Measurements from ENCODE around the gene NHEJ1. TPM values are rescaled to one million over a fixed set of nuclear protein-coding genes. Genes with fewer than 3 reads are reported as not detected.

The NHEJ1 gene
- total RNA-seq, 1 donor from 2014 or later, result 13.1 TPM

DNA sequence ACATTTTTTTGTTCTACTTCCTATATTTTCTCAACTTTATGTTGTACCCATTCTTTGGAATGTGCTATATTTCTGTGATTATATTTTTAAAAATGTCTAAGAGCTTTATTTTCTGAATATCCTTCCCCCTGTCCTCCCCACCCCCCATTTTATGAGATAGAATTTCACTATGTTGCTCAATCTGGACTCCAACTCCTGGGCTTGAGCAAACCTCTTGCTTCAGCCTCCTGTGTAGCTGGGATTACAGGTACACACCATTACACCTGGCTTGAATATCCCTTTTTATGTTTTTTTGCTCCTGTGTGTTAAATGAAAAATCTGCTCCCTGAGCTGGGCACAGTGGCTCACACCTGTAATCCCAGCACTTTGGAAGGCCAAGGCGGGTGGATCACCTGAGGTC is 36.8 kb upstream of the NHEJ1 start:
- no peak for DNase-seq (ENCODE audit: low read depth)

DNA sequence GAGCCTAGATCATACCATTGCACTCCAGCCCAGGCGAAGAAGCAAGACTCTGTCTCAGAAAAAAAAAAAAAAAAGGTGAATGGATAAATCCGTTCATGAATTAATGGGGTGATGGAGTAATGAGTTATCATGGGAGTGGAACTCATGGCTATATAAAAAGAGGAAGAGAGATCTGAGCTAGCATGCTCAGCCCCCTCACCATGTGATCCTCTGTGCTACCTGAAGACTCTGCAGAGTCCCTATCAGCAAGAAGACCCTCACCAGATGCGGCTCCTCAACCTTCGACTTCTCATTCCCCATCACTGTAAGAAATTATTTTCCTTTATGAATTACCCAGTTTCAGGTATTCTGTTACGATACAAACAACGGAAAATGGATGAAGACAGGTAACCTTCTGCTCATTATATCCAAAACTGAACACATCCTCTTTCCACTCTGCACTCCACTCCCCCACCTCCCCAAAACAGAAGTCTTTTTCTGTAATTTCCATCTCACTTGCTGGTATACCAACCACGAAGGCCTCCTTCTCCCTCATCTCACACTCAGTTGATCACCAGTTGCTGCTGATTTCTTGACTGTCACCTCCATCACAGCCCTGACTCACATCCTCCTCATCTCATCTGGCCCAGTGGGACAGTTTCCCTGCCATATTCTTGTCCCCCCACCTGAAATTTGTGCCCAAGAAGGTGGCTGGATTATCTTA is 26.3 kb upstream of the NHEJ1 start:
- DNase-seq (ENCODE audit: low read depth), result no peak
- TF ChIP-seq, protein P1, sequence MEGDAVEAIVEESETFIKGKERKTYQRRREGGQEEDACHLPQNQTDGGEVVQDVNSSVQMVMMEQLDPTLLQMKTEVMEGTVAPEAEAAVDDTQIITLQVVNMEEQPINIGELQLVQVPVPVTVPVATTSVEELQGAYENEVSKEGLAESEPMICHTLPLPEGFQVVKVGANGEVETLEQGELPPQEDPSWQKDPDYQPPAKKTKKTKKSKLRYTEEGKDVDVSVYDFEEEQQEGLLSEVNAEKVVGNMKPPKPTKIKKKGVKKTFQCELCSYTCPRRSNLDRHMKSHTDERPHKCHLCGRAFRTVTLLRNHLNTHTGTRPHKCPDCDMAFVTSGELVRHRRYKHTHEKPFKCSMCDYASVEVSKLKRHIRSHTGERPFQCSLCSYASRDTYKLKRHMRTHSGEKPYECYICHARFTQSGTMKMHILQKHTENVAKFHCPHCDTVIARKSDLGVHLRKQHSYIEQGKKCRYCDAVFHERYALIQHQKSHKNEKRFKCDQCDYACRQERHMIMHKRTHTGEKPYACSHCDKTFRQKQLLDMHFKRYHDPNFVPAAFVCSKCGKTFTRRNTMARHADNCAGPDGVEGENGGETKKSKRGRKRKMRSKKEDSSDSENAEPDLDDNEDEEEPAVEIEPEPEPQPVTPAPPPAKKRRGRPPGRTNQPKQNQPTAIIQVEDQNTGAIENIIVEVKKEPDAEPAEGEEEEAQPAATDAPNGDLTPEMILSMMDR (conservative IDR thresholded peaks at IDR 0.05; ENCODE audit: low read depth, low read length), result no peak
- no peak overlapping the region for H3K4me3 ChIP-seq (ENCODE audit: low read depth, low read length)

More for the DNA sequence above, 36.8 kb upstream of the NHEJ1 start:
- no peak overlapping the region for H3K4me3 ChIP-seq (ENCODE audit: low read depth, low read length)
- TF ChIP-seq, protein P1 (conservative IDR thresholded peaks at IDR 0.05; ENCODE audit: low read depth, low read length), result no peak

DNA sequence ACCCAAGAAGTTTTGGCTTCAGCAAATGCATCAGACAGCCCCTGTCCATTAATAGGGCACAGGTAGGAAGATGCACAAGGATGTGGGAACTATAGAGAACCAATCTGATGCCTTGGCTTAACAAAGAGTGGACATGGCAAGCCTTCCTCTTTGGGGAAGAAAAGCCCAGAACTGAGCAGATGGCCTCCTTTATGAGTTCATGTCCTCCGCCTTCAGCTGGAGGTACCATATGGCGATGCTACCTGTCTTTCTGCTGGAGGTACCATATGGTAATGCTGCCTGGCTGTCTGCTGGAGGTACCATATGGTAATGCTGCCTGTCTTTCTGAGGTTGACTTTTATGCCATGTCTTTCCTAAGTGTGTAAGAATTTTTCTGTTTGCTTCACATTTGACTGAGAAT is 23.5 kb upstream of the NHEJ1 start:
- TF ChIP-seq, protein P1 (conservative IDR thresholded peaks at IDR 0.05; ENCODE audit: low read depth, low read length), result no peak
- DNase-seq (ENCODE audit: low read depth), result no peak
- H3K4me3 ChIP-seq (ENCODE audit: low read depth, low read length), result no peak overlapping the region

DNA sequence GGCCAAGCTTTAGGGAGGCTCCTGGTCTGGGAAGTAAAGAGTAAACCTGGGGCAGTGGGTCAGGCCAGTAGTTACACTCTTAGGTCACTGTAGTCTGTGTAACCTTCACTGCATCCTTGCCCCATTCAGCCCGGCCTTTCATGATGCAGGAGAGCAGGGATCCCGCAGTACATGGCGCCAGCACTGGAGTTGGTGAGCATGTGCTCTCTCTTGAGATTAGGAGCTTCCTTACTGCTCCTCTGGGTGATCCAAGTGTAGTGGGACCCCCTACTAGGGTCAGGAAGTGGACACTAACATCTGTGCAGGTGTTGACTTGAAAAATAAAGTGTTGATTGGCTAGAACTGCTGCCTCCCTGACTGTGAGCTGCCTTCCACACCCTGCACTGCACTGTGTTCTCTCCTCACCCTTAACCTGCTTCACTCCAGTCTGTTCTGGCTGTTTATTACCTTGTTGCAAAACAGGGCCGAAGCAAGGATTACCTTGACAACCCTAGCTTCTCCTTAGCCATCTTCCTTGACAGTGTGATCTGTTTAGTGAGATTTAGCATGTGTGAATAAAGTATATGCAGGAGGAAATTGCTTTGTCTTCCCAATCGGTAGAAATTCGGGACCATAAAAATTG is 22.6 kb upstream of the NHEJ1 start:
- H3K4me3 ChIP-seq (ENCODE audit: low read depth, low read length), result no peak overlapping the region
- TF ChIP-seq, protein P1 (conservative IDR thresholded peaks at IDR 0.05; ENCODE audit: low read depth, low read length), result no peak
- DNase-seq (ENCODE audit: low read depth), result no peak

DNA sequence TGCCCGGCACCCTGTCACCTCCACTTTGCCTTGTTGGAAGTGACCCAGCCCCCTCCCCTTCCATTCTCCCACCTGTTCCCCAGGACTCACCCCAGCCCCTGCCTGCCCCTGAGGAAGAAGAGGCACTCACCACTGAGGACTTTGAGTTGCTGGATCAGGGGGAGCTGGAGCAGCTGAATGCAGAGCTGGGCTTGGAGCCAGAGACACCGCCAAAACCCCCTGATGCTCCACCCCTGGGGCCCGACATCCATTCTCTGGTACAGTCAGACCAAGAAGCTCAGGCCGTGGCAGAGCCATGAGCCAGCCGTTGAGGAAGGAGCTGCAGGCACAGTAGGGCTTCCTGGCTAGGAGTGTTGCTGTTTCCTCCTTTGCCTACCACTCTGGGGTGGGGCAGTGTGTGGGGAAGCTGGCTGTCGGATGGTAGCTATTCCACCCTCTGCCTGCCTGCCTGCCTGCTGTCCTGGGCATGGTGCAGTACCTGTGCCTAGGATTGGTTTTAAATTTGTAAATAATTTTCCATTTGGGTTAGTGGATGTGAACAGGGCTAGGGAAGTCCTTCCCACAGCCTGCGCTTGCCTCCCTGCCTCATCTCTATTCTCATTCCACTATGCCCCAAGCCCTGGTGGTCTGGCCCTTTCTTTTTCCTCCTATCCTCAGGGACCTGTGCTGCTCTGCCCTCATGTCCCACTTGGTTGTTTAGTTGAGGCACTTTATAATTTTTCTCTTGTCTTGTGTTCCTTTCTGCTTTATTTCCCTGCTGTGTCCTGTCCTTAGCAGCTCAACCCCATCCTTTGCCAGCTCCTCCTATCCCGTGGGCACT is 21.9 kb upstream of the NHEJ1 start:
- DNase-seq (ENCODE audit: low read depth), result no peak
- TF ChIP-seq, protein P1 (conservative IDR thresholded peaks at IDR 0.05; ENCODE audit: low read depth, low read length), result no peak
- no peak overlapping the region for H3K4me3 ChIP-seq (ENCODE audit: low read depth, low read length)

DNA sequence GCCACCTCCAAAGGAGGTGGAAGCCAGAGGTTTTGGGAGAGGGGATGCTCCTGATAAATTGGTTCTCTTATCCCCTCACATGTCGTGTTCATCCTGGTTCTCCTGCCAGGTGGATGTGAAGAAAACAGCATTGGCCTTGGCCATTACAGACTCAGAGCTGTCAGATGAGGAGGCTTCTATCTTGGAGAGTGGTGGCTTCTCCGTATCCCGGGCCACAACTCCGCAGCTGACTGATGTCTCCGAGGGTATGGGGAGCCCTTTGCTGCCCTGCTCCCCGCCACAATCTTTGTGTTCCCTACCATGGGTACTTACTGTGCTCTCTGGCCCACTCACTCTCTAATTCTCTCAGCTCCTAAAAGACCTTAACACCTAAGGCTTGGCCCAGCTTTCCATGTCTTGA is 20.9 kb upstream of the NHEJ1 start:
- DNase-seq (ENCODE audit: low read depth), result no peak
- TF ChIP-seq, protein P1 (conservative IDR thresholded peaks at IDR 0.05; ENCODE audit: low read depth, low read length), result no peak
- H3K4me3 ChIP-seq (ENCODE audit: low read depth, low read length), result no peak overlapping the region

Data from epithelial cell of proximal tubule (primary cell).